PC-9 (cell line): Measurements from ENCODE around the gene SP3.

Source experiments
- EZH2 ChIP-seq: fragments of 200-600 bp; sonication (generic); IDR thresholded peaks from 2 replicates; pipeline ENCODE4 v1.8.0; 2017; ENCODE audit warnings: antibody characterized with exemption, low read depth
- TF ChIP-seq, protein P1 (sequence below): fragments of 200-600 bp; sonication (generic); conservative IDR thresholded peaks from 2 replicates; pipeline ENCODE4 v1.6.1; 2017; ENCODE audit warnings: mixed run types, antibody characterized with exemption, mild to moderate bottlenecking, moderate library complexity

- TF ChIP-seq, protein P1, sequence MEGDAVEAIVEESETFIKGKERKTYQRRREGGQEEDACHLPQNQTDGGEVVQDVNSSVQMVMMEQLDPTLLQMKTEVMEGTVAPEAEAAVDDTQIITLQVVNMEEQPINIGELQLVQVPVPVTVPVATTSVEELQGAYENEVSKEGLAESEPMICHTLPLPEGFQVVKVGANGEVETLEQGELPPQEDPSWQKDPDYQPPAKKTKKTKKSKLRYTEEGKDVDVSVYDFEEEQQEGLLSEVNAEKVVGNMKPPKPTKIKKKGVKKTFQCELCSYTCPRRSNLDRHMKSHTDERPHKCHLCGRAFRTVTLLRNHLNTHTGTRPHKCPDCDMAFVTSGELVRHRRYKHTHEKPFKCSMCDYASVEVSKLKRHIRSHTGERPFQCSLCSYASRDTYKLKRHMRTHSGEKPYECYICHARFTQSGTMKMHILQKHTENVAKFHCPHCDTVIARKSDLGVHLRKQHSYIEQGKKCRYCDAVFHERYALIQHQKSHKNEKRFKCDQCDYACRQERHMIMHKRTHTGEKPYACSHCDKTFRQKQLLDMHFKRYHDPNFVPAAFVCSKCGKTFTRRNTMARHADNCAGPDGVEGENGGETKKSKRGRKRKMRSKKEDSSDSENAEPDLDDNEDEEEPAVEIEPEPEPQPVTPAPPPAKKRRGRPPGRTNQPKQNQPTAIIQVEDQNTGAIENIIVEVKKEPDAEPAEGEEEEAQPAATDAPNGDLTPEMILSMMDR, result no peak
- no peak for TF ChIP-seq EZH2
Measured at GRCh38 chr2:173862612-173863217, 102.5 kb downstream of the SP3 start.
